Brain microvascular endothelial cell (primary cell): ENCODE measurements around the gene ERO1B.

Experiments
- DNase-seq: peaks from one replicate; pipeline ENCODE4 v3.0.0-alpha.2; 2020
- H3K27ac ChIP-seq: fragments of 250-450 bp; sonication (Bioruptor Pico); 2 replicates; pipeline ENCODE4 v1.5.1; 2020; ENCODE audit warnings: mild to moderate bottlenecking, moderate library complexity
- H3K27me3 ChIP-seq: fragments of 250-450 bp; sonication (Bioruptor Pico); replicated peaks from 2 replicates; pipeline ENCODE4 v1.5.1; 2020; ENCODE audit warnings: mild to moderate bottlenecking
- H3K36me3 ChIP-seq: fragments of 250-450 bp; sonication (Bioruptor Pico); replicated peaks from 2 replicates; pipeline ENCODE4 v1.5.1; 2020; ENCODE audit warnings: mild to moderate bottlenecking
- H3K4me3 ChIP-seq: 2 replicates; pipeline ENCODE4 v1.5.1; 2011; ENCODE audit warnings: low read depth, mild to moderate bottlenecking, control low read depth, low read length, moderate library complexity
- CTCF ChIP-seq: IDR thresholded peaks from 2 replicates; pipeline ENCODE4 v1.5.1; 2011; ENCODE audit warnings: low read depth, mild to moderate bottlenecking, moderate library complexity, low read length, control low read depth, inconsistent platforms; ENCODE audit errors: missing control alignments
- in situ Hi-C: cut with HindIII; loops from 2 replicates; pipeline ENCODE4 v1.10.0; 2017; ENCODE audit warnings: low sequenced_read_pairs, low pct_ligation_motif_present

The ERO1B gene

GRCh38 chr1:236175642-236176336 is 106.0 kb downstream of the ERO1B start:
- H3K4me3 ChIP-seq, result no peak overlapping the region
- no peaks in the 10 kb centered on the region for H3K27me3 ChIP-seq
- no peak overlapping the region for H3K27ac ChIP-seq
- in situ Hi-C loops, result no loop called here
- H3K36me3 ChIP-seq, result no peaks in the 10 kb centered on the region
- DNase-seq, result no peak
- TF ChIP-seq CTCF, result no peak

GRCh38 chr1:236173174-236173767 is 108.5 kb downstream of the ERO1B start:
- in situ Hi-C loops, result no loop called here
- TF ChIP-seq CTCF, result no peak
- no peak for DNase-seq
- Histone ChIP-seq H3K36me3 (no peaks in the 10 kb centered on the region), H3K27me3 (no peaks in the 10 kb centered on the region), H3K4me3 (no peak overlapping the region), H3K27ac (no peak overlapping the region)

DNA sequence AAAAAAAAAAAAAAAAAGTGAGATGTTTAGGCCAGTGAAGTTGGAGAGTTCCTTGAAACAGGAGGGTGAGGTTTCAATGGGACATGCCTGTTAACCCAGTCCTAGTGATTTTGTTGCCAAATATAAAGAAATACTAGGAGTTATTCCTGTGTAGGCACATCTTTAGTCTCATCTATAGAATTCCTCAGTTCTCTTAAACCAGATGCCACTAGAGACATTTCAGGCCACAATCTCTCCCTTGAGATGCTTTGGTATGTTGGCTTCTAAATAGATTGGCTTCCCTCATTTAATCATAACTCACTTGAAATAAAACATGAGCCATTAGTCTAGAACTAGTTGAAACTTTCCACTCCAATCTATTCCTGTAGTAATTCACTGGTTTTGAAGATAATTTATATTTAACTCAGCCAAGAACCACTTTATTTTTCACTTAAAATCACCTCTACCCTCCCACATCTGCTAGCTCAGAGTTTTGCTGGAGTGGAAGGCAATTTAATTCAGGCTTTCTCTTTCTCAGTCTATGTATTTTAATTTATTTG is 109.6 kb downstream of the ERO1B start:
- Histone ChIP-seq H3K27ac (no peak overlapping the region), H3K36me3 (no peaks in the 10 kb centered on the region), H3K27me3 (no peaks in the 10 kb centered on the region), H3K4me3 (no peak overlapping the region)
- in situ Hi-C loops, result no loop called here
- no peak for DNase-seq
- no peak for TF ChIP-seq CTCF

DNA sequence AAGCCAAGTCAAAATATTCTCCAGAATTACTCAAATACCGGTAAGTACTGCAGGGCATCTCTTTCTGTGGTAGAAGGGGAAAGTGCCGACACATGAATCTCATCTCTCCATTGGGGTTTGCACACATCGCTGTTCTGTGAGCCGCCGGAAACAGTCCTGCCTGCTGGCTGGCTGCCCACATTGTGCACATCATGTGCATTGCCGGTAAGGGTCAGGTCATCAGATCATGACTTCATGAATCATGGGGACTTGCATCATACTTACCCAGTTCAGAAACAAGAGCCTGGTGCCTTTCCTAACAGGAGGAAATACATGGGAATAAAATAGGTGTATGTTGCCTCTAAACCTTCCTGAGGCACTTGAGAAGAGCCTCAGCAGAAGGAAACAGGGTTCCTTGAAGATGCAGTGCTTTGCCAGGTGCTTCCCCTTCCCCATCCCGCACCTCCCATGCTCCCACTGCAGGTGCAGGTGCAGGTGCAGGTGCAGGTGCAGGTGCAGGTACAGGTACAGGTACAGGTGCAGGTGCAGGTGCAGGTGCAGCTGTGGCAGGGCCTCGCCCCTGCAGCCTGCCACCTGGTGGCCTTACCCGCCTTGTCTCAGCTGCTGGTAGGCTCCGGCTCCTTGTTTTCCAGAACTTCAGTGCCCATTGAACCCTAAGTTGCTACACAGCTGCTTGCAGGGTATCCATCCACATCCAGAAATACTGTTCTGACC is 112.9 kb downstream of the ERO1B start:
- no peak for TF ChIP-seq CTCF
- Histone ChIP-seq H3K27ac (no peak overlapping the region), H3K4me3 (no peak overlapping the region), H3K27me3 (no peaks in the 10 kb centered on the region), H3K36me3 (no peaks in the 10 kb centered on the region)
- in situ Hi-C loops, result no loop called here
- DNase-seq, result peak; percentile 56

GRCh38 chr1:236167578-236167977 is 114.2 kb downstream of the ERO1B start:
- no peaks in the 10 kb centered on the region for H3K27me3 ChIP-seq
- in situ Hi-C loops, result no loop called here
- H3K36me3 ChIP-seq, result no peaks in the 10 kb centered on the region
- no peak for TF ChIP-seq CTCF
- no peak overlapping the region for H3K27ac ChIP-seq
- H3K4me3 ChIP-seq, result no peak overlapping the region
- DNase-seq, result no peak
